Forelimb muscle (tissue), 1 donor: Measurements from ENCODE around the gene B3GAT1. TPM values are rescaled to one million over a fixed set of nuclear protein-coding genes. Genes with fewer than 3 reads are reported as not detected.

Source experiments
- DNase-seq: peaks from one replicate; pipeline ENCODE4 v3.0.0-alpha.2; 2013; ENCODE audit warnings: low read depth
- polyA plus RNA-seq: library from polyadenylated mRNA; unstranded; fragments of 120-200 nt; gene quantifications from one replicate; pipeline ENCODE4 v1.2.1, GENCODE V29; 2013; ENCODE audit not compliant: insufficient read length

The B3GAT1 gene
- polyA plus RNA-seq, 1 donor, result 0.52 TPM

DNA sequence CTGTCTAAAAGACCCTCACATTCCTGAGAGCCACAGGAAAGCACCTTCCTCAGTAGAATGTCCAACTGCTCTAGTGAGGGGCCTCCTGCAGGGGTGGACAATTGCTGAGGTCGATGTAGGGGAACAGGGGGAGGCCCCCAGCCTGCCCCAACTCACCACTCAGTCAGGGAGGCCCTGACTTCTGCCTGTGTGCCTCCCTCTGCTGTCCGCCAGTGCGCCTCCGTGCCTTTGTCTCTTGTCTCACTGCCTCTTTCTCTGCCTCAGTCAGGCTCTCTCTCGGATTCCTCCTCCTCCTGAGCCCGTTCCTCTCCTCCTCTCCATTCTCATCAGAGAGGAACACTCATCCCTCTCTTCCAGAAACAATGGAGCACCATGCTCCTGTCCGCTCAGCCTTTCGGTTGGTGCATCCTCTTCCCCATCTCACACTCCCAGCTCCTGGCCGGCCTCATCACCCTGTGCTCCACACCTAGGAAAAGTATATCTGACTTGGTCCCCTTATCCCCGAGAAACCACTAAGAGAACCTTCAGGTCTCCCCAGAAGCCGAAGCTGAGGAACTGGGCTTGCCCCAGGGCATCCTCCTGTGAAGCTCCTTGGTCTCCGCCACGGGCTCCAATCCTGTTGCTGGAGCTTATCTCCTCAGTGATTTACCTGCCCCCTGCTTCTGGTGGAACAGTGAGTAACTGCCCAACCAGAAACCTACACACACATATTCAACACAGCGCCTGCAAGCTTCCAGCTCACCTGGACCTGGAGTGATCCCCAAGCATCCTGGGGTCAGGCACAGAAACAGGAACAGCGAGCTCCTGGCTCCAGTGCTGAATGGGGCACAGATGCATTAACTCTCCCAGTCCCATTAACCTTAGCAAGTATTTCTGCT, 2.3 kb downstream of the B3GAT1 start:
- no peak for DNase-seq

DNA sequence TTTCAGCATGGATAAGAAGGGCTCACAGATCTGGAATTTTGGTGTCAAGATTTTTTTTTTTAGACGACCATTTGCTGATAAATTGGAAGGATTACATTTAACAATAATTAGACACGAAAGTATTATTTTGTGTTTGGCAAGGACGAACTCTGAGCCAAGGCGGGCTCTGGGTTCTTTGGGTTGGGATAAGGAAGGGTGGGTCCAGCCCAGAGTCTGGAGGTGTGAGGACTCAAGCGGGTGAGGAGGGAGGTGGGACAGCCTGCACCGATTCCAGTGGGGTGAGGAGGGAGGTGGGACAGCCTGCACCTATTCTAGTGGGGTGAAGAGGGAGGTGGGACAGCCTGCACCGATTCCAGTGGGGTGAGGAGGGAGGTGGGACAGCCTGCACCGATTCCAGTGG, 4.1 kb downstream of the B3GAT1 start:
- no peak for DNase-seq

DNA sequence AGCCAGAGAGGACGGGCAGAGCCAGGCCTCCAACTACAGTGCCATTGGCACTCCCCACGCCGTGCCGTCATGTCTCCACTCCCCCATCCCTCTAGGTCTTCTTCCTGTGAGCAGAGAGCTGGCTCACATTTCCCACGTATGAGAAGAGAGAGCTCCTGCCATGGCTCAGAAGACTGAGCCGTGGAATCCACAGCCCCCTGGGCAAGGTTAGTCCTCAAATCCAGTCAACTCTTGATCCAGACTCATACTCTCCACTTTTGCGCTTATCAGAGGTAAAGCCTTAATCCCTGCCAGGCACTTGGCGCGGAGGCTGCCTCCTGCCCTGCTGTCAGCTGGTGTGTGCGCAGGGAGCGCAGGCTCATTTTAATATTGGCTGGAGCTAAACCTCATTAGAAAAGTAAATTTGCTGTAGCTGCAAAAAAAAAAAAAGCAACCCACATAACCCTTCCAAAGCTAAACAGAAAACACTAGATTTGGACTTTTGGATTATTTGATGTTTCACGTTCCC, 4.7 kb downstream of the B3GAT1 start:
- DNase-seq, result no peak

DNA sequence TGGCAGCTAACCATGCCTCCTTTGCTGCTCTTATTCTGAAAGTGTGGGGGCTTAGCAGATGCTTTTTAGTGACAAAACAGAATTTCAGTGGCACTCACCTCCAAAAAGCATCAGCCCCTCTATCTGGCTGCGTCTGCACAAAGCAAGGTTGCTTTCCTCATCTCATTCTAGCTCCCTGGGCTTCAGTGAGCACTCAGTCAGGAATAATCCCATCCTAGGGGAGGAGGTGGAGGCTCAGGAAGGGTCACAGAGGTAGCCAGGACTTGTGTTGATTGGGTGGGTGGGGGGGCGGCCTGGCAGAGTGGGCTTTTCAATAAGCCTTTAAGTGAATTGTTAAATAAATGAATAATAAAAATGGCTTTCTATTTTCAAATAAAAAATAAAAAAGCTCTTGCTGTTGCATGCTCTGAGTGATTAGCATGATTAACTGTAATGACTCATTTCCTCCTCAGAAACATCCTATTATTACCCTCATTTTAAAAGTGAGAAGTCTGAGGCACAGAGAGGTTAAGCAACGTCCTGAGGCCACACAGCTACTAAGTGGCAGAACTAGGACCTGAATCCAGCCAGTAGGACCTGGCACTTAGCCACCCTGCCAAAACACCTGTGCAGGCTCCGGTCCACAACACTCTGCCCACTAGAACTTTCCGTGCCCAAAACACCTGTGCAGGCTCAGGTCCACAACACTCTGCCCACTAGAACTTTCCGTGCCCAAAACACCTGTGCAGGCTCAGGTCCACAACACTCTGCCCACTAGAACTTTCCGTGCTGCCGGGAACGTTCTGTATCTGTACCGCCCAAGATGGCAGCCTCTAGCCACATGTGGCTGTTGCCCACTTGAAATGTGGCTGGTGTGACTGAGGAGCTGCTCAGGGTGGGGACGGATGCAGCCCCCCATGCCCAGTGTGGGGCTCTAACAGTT, 5.5 kb downstream of the B3GAT1 start:
- DNase-seq, result no peak

DNA sequence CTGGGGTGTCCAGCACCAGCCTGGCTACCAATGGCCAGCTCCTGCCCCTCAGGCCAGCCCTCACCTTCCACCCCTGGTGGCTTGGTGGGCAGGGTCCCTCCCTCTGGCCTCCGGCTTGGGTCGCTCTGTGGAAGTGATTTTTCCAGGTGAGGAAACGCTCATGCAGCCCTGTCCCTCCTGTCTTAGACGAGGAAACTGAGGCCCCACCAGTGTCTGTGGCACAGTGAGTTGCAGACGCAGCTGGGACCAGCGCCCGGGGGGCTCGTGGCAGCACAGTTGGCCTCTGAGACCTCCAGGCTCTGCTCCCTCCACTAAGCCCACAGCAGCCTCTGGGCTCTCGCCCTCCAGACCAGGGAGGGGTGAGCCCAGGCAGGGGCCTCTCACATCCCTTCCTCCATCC, 6.2 kb downstream of the B3GAT1 start:
- DNase-seq, result no peak

DNA sequence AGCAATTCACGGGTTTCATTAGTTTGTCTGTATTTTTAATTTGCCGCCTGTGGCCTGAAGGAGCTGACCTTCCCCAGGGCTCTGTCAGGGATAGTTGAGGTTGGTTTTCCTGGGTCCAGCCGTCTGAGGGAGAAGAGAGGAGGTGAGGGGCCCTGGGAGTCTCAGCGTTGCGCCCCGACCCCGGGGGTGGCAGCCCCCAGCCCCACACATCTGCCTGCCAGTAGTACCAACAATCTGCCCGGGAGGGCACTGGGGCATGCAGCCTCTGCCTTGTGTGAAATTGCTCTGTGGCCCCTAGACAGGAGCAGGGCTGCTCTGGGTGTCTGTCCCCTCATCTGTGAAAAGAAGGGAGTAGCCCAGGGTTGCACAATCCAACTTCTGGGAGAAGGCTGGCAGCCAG, 6.6 kb downstream of the B3GAT1 start:
- DNase-seq, result no peak

DNA sequence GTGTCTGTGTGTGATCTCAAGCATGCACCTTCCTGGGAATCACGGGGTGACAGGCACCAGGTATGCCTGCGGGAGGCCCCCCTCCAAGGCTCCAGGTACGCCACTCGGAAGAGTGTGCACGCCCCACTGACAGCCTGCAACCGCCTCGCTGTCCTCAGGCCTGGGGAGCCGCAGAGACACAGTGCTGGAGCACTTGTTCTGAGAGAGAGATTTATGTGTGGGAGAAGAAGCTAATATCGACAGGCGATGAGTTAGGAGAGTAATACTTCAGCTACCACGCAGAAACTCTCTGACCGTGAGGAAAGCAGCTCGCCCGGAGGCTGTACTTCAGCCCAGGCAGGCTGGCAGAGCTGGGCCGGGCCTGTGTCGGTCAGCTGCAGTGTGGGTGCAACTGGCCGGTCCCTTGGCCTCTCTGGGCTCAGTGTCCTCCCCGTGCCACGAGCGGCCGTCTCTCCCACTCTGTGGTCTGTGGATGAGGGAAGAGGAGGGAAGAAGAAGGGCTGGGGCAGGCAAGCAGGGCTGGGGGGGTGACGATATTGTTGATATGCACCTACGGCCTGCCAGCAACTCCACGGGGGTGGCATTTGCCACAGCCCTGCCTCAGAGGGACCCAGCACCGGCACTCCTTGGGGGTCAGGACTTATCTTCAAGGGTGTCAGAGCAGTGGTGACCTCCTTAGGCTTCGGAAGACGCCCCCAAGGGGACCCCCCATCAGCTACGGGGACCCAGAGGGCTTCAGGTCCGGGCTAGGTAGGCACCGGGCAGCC, 7.3 kb downstream of the B3GAT1 start:
- no peak for DNase-seq

DNA sequence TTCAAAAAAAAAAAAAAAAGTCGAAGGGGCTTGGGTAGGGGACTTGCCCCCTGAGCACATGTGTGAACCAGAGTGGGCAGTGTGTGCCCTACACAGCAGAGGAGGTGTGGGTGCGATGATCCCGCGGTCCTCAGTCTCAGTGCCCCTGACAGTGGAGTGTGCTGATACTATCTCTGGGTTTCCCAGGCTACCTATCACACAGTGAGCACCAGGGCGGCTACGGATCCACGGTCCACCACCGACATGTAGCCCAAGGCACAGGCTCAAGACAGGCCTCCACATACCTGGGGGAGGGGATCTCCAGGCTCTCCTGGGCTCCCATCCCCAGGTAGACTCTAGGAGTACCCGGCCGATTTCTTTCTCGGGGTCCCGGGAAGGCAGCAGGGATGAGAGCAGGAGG, 9.1 kb downstream of the B3GAT1 start:
- no peak for DNase-seq

DNA sequence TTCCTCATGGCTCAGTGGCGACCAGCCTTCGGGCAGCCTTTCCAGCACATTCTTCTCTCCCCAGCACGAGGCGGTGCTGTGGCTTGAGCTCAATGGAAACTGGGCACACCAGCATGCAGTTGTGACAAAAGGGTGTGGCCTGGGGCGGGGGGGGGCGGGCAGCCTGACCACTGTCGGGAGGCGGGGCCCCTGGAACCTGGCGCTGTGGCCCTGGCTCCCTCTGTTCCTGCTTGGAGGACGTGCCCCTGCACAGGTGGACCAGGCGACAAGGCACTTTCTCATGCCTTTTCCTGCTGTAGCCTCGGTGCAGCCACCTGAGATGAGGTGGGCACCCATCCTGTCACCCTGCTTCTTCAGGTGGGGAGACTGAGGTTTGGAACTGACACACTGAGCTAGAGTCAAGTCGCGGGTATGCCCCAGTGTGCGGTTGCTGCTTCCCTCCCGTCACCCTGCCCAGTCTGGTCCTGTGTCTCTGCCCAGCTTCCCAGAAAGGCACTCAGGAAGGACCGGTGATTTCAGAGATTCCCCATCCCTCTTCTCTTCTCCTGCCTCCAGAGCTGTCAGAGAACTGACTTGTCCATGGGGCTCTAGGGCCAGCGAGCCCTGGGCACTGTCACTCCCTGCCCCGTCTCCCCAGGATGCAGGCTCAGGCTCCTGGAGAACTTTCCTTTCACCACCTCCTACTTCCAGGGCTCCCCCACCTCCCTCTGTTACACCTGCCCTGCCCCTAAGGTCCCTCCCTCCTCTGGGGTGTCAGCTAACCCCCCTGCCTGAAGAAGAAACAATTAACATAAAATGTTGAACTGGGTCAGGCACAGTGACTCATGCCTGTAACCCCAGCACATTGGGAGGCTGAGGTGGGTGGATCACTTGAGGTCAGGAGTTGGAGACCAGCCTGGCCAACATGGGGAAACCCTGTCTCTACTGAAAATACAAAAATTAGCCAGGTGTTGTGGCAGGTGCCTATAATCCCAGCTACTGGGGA, 9.9 kb downstream of the B3GAT1 start:
- no peak for DNase-seq

DNA sequence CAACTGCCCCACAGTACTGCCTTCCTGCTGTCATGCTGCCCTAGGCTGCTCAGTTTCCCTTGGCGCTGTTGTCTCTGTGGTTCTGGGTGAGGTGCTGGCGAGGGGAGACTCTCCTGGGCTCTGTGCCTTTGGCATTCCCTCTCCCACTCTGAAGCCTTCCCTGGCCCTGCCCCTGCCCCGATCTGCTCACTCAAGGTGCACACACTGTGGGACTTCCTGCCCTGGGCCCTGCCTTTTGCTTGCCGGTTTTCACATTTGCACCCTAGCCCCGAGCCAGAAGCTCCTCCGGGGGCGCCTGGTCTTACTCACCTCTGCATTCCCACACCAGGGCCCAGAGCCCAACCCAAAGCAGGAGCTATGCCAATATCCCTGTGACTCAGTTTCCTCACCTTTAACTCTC, 12.0 kb downstream of the B3GAT1 start:
- DNase-seq, result no peak

DNA sequence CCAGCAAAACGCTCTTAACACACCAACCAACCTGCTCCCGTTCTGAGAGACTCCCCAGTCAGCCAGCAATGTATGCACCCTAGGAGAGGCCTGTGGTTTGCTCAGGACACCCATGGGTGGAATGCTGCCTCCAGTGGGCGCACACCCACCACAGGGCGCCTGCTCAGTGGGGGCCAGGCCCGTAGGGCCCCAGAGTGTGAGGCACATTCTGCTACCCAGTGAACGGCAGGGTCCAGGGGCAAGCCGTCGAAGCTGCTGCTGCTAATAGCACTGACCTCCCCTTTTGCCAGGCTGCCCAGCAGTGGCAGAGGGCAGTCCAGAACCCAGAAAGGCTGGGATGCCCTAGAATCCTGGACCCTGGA, 12.8 kb downstream of the B3GAT1 start:
- no peak for DNase-seq

DNA sequence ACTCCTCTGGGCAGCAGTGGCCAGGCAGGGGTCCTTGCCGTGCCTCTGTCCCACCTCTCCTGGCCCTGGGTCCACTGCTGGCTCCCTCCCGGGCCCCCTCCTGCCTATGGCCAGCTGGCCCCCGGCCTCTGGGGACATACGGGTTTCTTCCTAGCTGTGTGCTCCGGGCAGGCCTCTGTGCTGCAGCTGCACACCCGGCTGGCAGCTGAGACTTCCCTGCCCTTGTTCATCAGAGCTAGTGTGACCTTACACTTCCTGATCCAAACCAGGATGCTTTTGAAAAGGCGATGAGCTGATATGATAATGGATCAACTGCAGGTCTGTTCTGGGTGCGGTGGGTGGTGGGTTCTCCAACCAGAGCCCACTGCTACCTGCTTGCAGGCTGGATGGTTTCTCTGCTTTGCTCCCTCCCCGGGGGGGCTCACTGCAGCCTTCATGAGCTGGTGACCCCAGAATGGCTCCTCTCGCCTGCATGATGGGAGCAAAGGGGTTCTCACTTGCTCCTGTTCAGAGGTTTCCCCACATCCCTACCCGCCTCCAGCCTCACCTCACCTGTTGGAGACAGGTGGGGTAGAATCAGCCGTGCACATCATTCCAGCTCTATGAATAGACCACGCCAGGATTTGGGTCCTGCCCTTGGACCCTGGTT, 13.3 kb downstream of the B3GAT1 start:
- DNase-seq, result no peak

DNA sequence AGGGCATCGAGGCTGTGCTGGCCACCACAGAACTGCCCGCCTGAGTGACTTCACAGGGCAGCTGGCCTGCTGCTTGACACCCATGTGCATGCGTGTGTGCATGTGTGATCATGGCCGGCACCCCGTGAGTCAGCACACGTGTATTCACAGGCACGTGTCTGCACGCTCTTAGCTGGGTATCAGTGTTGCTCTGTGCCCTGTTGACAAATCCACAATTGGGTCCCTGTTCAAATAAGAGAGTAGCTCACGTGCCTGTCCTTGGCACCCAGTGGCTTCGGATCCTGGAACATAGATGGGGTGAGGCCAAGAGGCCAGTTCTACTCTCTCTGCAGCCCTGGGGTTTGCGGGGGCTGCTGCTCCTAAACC, 14.0 kb downstream of the B3GAT1 start:
- DNase-seq, result no peak

DNA sequence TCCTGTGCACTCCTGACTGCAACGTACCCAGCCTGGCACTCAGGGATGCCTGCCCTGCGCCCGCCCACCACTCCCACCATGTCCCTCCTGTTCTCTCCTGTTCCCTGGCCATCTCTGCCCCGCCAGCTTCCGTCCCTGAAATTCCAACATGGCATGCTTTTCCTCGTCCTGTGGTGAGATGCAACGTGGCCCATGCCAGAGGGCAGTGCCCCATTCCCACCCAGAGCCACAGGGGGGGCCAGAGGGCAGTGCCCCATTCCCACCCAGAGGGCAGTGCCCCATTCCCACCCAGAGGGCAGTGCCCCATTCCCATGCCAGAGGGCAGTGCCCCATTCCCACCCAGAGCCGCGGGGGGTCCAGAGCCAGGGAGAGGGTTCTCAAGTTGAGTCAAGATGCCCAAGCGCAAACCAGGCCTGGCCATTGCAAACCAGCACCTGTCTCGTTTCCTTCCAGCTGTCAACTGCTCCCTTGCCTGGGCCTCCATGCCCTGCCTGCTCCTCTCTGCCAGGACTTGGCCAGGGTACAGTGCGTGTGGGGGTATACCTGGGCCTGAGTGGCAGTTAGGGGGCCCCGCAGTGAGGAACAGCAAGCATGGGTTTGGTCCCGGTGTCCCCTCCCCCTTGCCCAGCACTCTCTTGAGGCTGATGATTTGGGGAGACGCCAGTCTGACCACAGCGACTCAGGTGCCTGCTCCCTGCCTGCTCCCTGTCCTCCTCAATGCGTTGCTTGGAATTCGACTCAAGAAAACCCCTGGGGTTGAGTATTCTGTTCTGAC, 14.6 kb downstream of the B3GAT1 start:
- no peak for DNase-seq

DNA sequence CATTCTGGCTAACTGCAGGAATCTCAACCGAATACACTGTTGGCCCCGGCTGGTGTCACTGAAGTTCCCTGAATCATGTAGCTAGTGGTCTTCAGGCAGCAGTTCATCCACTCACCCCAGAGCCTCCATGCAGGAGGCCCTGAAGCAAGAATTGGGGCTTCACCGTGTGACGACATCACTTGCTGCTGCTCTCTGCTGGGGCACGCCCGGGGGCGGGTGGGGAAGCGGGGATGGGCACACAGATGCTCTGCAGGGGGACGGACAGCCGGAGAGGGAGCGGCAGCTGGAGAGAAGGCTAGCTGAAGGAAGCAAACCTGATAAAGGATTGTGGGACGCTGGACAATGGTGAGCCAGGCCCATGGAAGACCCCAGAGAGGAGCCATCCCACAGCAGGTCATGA, 17.0 kb downstream of the B3GAT1 start:
- no peak for DNase-seq

DNA sequence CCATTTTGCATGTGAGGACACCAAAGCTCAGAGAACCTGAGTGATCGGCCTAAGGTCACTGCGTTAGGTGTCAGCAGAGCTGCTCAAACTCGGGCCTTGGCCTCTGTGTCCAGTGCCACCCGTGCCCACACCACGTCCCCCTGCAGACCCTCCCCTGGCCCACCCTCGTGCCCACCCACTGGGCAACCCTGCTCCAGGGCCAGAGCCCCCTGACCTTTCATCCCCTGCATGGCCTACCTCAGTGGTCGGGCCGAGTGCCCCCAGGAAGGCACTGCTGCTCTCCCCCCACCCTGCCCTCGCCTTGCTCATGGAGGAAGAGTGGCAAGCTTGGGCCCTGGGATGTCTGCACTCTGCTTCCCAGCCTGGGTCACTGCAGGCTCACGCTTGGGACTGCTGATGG, 17.7 kb downstream of the B3GAT1 start:
- DNase-seq, result no peak

DNA sequence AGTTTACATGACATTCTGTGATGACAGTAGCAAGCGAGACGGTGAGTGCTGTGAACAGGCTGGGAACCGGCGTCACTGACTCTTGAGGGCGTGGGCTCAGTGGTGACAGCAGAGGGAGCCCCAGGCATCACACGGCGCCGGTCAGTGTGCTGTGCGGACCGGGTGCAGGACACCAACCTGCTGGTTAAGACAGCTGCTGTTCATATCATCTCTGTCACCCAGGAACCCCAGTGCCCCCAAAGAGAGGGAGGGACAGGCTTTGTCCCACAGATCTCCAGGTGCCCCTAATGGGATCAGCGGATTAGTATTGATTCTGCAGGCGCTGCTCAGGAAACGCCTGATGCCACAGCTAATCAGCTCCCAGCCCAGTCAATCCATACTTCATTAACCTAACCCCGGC, 18.4 kb downstream of the B3GAT1 start:
- no peak for DNase-seq

DNA sequence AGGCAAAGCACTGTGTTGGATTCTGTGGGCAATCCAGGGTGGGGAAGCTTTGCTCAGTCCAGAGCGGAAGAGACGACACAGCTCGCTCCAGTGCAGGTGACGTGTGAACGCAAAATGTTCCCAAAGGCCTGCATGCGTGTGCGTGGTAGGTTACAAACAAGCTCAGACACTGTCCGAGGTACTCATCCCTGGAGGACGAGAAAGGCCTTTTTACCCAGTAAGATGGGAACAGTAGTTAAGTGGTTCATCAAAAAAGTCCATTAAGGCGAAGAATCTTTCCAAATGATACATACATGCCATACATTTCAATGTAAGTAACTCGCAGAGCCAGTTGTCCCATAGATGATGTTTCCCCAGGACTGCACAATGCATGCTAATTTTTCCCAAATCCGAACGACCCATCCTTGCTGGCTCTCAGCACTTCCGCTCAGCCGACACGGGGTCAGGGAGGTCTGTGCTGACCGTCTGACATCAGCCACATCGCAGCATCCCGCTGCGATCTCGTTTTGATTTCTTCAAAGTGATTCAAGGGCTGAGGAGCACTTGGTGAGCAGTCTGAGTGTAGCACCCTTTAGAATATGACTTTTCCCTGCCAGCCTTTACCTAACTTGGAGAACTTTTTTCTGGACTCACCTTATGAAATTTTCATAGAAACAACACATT, 19.0 kb downstream of the B3GAT1 start:
- DNase-seq, result no peak

DNA sequence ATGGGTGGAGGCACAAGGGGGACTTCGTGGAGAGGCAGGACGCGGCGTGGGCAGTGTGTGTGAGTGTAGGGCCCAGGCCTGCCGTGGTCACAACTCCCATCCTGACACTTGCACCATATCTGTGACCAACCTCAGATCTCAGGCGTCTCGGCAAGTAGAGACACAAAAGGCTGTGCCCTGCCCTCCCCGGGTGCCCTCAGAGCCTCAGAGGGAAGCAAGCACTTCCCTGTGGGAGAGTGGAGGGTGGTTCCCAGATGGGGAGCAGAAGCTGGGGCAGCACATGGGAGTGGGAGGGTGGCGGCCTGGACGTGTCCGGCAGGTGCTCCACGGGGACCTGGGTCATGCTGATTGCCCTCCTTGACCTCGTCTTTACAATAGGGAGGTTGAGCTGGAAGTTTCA, 20.4 kb downstream of the B3GAT1 start:
- DNase-seq, result no peak
